Hepatocyte (in vitro differentiated cells): Measurements from ENCODE around the gene CRYGS. TPM values are rescaled to one million over a fixed set of nuclear protein-coding genes. Genes with fewer than 3 reads are reported as not detected.

Source experiments
- DNase-seq: peaks from one replicate; pipeline ENCODE4 v3.0.0-alpha.2; 2016; ENCODE audit warnings: low spot score
- H2AFZ ChIP-seq: fragments of 200-600 bp; sonication (generic); 2 replicates; pipeline ENCODE4 v1.6.0; 2016; ENCODE audit warnings: antibody characterized with exemption, mild to moderate bottlenecking
- H3K27ac ChIP-seq: fragments of 200-600 bp; sonication (generic); 2 replicates; pipeline ENCODE4 v1.5.1; 2016; ENCODE audit warnings: mild to moderate bottlenecking
- H3K27me3 ChIP-seq: fragments of 200-600 bp; sonication (generic); 2 replicates; pipeline ENCODE4 v1.6.1; 2016
- H3K36me3 ChIP-seq: fragments of 200-600 bp; sonication (generic); replicated peaks from 2 replicates; pipeline ENCODE4 v1.5.1; 2016; ENCODE audit warnings: low read depth; ENCODE audit not compliant: insufficient read depth
- H3K4me1 ChIP-seq: fragments of 200-600 bp; sonication (generic); 2 replicates; pipeline ENCODE4 v1.5.1; 2016; ENCODE audit warnings: mild to moderate bottlenecking, moderate library complexity; ENCODE audit not compliant: insufficient read depth
- H3K4me2 ChIP-seq: fragments of 200-600 bp; sonication (generic); 2 replicates; pipeline ENCODE4 v1.6.0; 2016
- H3K4me3 ChIP-seq: fragments of 200-600 bp; sonication (generic); 2 replicates; pipeline ENCODE4 v1.5.1; 2016; ENCODE audit warnings: mild to moderate bottlenecking
- H3K79me2 ChIP-seq: fragments of 200-600 bp; sonication (generic); 2 replicates; pipeline ENCODE4 v1.6.0; 2017; ENCODE audit warnings: mild to moderate bottlenecking
- H3K9me2 ChIP-seq: fragments of 200-600 bp; sonication (generic); replicated peaks from 2 replicates; pipeline ENCODE4 v1.6.0; 2017; ENCODE audit warnings: mild to moderate bottlenecking; ENCODE audit not compliant: insufficient read depth
- H3K9me3 ChIP-seq: fragments of 200-600 bp; sonication (generic); 2 replicates; pipeline ENCODE4 v1.5.1; 2016; ENCODE audit warnings: low read depth, mild to moderate bottlenecking
- H4K20me1 ChIP-seq: fragments of 200-600 bp; sonication (generic); 2 replicates; pipeline ENCODE4 v1.6.0; 2016; ENCODE audit warnings: mild to moderate bottlenecking; ENCODE audit not compliant: insufficient read depth, poor library complexity, severe bottlenecking
- EZH2 ChIP-seq: fragments of 200-600 bp; sonication (generic); IDR thresholded peaks from 2 replicates; pipeline ENCODE4 v1.6.1; 2016; ENCODE audit warnings: antibody characterized with exemption, mild to moderate bottlenecking, borderline replicate concordance
- EZH2phosphoT487 ChIP-seq: fragments of 200-600 bp; sonication (generic); IDR thresholded peaks from one replicate; pipeline ENCODE4 v1.6.1; 2018; ENCODE audit warnings: antibody characterized with exemption, mild to moderate bottlenecking, low read depth, moderate library complexity; ENCODE audit not compliant: unreplicated experiment, severe bottlenecking
- WGBS: methylation state at CpG from one replicate; pipeline ENCODE4 v1.1.6; 2016; ENCODE audit warnings: low lambda C conversion rate; ENCODE audit errors: missing lambda C conversion rate; 5-methylcytosine and 5-hydroxymethylcytosine counted together
- polyA plus RNA-seq: library from polyadenylated mRNA; unstranded; fragments of >200 nt; fragmentation: Nextera tagmentation; extraction: Ambion mirVana; gene quantifications from 2 replicates; pipeline ENCODE4 v1.2.1, GENCODE V29; 2016
- total RNA-seq: library from RNA; depleted of rRNA; stranded (reverse); fragments of >200 nt; gene quantifications from 2 replicates; pipeline ENCODE4 v1.2.3, GENCODE V29; 2014
- TF ChIP-seq, protein P1 (sequence below): fragments of 200-600 bp; sonication (generic); IDR thresholded peaks from 2 replicates; pipeline ENCODE4 v1.5.1; 2016; ENCODE audit warnings: antibody characterized with exemption, mild to moderate bottlenecking; ENCODE audit not compliant: poor library complexity

CRYGS gene
- total and polyA plus RNA-seq, 2 experiments from 2014 or later, result 0.89 to 1.9 TPM

DNA sequence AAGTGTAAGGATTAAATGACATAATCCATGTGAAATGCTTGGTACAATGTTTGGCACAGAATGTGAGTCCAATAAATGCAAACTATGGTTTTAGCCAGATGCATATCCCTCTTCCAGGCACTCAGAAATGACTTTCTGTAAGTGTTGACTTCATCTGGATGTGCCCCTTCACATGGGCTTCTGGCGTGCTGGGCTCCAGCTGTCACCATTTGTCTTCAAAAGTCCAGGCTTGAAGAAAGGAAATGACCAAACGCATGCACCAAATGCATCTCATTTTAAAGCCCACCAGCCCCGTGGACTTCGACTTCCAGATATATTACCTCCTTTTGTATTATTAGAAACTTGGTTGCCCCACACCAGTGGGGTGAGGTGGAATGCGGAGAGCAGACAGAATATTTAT lies 23.7 kb downstream of the CRYGS start:
- no peaks in the 10 kb centered on the region for H3K9me2 ChIP-seq
- H3K9me3 ChIP-seq, result no peaks in the 10 kb centered on the region
- WGBS, result 90% methylated on average over 5 of the region's 5 CpGs
- no peaks in the 10 kb centered on the region for H4K20me1 ChIP-seq
- no peaks in the 10 kb centered on the region for H3K36me3 ChIP-seq
- no peak overlapping the region for H3K27ac ChIP-seq
- H3K79me2 ChIP-seq, result no peaks in the 10 kb centered on the region
- H3K4me3 ChIP-seq, result no peak overlapping the region
- H3K4me1 ChIP-seq, result no peaks in the 10 kb centered on the region
- no peaks in the 10 kb centered on the region for H3K27me3 ChIP-seq
- DNase-seq, result no peak
- TF ChIP-seq EZH2 (no peak), EZH2phosphoT487 (no peak)
- TF ChIP-seq, protein P1, sequence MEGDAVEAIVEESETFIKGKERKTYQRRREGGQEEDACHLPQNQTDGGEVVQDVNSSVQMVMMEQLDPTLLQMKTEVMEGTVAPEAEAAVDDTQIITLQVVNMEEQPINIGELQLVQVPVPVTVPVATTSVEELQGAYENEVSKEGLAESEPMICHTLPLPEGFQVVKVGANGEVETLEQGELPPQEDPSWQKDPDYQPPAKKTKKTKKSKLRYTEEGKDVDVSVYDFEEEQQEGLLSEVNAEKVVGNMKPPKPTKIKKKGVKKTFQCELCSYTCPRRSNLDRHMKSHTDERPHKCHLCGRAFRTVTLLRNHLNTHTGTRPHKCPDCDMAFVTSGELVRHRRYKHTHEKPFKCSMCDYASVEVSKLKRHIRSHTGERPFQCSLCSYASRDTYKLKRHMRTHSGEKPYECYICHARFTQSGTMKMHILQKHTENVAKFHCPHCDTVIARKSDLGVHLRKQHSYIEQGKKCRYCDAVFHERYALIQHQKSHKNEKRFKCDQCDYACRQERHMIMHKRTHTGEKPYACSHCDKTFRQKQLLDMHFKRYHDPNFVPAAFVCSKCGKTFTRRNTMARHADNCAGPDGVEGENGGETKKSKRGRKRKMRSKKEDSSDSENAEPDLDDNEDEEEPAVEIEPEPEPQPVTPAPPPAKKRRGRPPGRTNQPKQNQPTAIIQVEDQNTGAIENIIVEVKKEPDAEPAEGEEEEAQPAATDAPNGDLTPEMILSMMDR, result no peak
- no peak overlapping the region for H2AFZ ChIP-seq
- no peak overlapping the region for H3K4me2 ChIP-seq

DNA sequence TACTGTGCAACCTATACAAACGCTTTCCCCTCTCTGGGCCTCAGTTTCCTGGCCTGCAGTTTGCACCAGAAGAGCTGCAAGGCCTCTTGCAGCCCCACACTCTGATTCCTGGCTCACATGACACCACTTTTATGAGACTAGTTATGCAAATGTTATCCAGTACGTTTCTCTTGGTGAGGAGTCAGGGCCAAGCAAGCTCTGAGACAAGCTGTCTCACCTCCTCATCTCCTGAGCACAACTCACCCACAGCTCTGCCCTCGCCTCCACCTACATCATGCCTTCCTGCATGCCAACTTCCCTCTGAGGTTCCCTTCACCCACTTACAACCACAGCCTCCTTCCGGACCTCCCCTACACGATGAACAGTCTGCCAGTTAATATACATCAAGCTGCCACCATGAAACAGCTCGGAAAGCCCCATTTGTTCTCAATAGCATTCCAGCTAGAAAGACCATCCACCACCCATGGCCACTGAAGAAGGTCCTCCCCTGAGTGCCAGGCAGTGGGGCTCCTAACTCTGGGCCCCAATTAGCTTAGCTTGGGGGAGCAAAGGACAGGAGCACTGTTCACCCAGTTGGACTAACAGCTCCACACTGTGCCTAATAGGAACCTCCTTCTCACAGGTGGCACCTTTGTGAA lies 25.0 kb downstream of the CRYGS start:
- Histone ChIP-seq H3K27me3 (no peaks in the 10 kb centered on the region), H3K4me1 (no peaks in the 10 kb centered on the region), H4K20me1 (no peaks in the 10 kb centered on the region), H3K4me3 (no peak overlapping the region), H3K9me3 (no peaks in the 10 kb centered on the region), H3K79me2 (no peaks in the 10 kb centered on the region), H3K27ac (no peak overlapping the region), H3K36me3 (no peaks in the 10 kb centered on the region), H2AFZ (no peak overlapping the region), H3K9me2 (no peaks in the 10 kb centered on the region), H3K4me2 (no peak overlapping the region)
- 80% methylated on average over 6 of the region's 6 CpGs for WGBS
- TF ChIP-seq EZH2phosphoT487, result no peak
- no peak for TF ChIP-seq EZH2
- DNase-seq, result no peak

DNA sequence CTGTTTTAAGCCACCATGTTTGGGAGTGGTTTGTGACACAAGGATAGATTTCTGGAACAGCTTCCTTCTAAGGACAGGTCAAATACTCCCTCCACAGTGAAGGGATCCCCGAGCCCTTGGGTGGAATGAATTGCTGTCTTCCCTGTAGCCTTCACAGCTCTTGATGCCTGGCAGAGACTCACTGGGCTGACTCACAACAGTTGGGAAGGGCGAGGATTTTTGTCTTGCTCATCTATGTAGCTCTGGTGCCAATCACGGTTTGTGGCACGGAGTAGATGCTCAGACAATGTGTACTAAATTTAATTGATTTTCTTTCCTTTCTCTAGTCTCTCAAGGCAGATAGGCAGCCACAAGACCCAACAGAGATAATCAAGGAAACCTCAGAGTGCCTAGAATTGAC lies 27.0 kb downstream of the CRYGS start:
- Histone ChIP-seq H3K36me3 (no peaks in the 10 kb centered on the region), H3K9me2 (no peaks in the 10 kb centered on the region), H4K20me1 (no peaks in the 10 kb centered on the region), H3K4me3 (no peak overlapping the region), H3K27ac (no peak overlapping the region), H3K4me1 (no peaks in the 10 kb centered on the region), H3K9me3 (no peaks in the 10 kb centered on the region), H3K79me2 (no peaks in the 10 kb centered on the region), H3K27me3 (peaks cover 9% of the 10 kb centered on the region), H2AFZ (no peak overlapping the region), H3K4me2 (no peak overlapping the region)
- WGBS, result 86% methylated on average over 4 of the region's 4 CpGs
- no peak for TF ChIP-seq EZH2
- TF ChIP-seq, protein P1, result no peak
- TF ChIP-seq EZH2phosphoT487, result no peak
- DNase-seq, result no peak

GRCh38 chr3:186516646-186517045 lies 27.5 kb downstream of the CRYGS start:
- Histone ChIP-seq H3K4me3 (no peak overlapping the region), H3K4me1 (no peaks in the 10 kb centered on the region)
- DNase-seq, result no peak

More at GRCh38 chr3:186516646-186517045, 27.5 kb downstream of the CRYGS start:
- Histone ChIP-seq H4K20me1 (no peaks in the 10 kb centered on the region), H3K9me2 (no peaks in the 10 kb centered on the region), H3K27ac (no peak overlapping the region), H3K9me3 (no peaks in the 10 kb centered on the region), H3K4me2 (no peak overlapping the region), H2AFZ (no peak overlapping the region), H3K36me3 (no peaks in the 10 kb centered on the region), H3K27me3 (peaks cover 9% of the 10 kb centered on the region), H3K79me2 (no peaks in the 10 kb centered on the region)
- TF ChIP-seq EZH2phosphoT487, result no peak
- TF ChIP-seq EZH2, result no peak
- TF ChIP-seq, protein P1, result no peak
- 85% methylated on average over 2 of the region's 2 CpGs for WGBS
